ENCODE results near the gene EGFR. TPM values are rescaled to one million over a fixed set of nuclear protein-coding genes. Genes with fewer than 3 reads are reported as not detected.
A peak's percentile ranks its signal among the peaks of the same experiment; 100 is the strongest.

The EGFR gene
- total RNA-seq, 1 experiment from 2014 or later, result 50.0 TPM

GRCh38 chr7:55087521-55087961 is 68.7 kb downstream of the EGFR start:
- intact Hi-C loops (cut with micrococcal nuclease), result loop anchor here (2.0 to 5.0 kb wide), 3 partner anchors 57 to 245 kb away; no protein-coding TSS in a partner anchor
- Histone ChIP-seq H3K9me3 (ENCODE audit: low read length) (no peaks in the 10 kb centered on the region), H4K20me1 (ENCODE audit: low read length) (no peaks in the 10 kb centered on the region), H3K27ac (ENCODE audit: low read length) (peak overlapping the region; percentile 99), H2AFZ (ENCODE audit: low read length) (no peak overlapping the region), H3K27me3 (ENCODE audit: low read length) (no peaks in the 10 kb centered on the region), H3K4me2 (ENCODE audit: low read length) (peak overlapping the region; percentile 86), H3K9ac (ENCODE audit: low read length) (peak overlapping the region; percentile 85), H3K4me3 (ENCODE audit: low read length) (peak overlapping the region; percentile 63; the same call in 1 of the 2 replicates), H3F3A (ENCODE audit: low read length, unreplicated experiment) (peaks cover 4% of the 10 kb centered on the region), H3K79me2 (ENCODE audit: low read length) (peaks cover 89% of the 10 kb centered on the region), H3K4me1 (ENCODE audit: insufficient read depth, low read length) (peaks cover 44% of the 10 kb centered on the region), H3K9me2 (replicated peaks; ENCODE audit: low read length) (no peaks in the 10 kb centered on the region), H3K36me3 (ENCODE audit: low read depth, low read length) (peaks cover 9% of the 10 kb centered on the region)
- no peak for TF ChIP-seq EZH2phosphoT487 (IDR thresholded peaks at IDR 0.05; ENCODE audit: borderline replicate concordance, low read length)
- TF ChIP-seq, protein P1, sequence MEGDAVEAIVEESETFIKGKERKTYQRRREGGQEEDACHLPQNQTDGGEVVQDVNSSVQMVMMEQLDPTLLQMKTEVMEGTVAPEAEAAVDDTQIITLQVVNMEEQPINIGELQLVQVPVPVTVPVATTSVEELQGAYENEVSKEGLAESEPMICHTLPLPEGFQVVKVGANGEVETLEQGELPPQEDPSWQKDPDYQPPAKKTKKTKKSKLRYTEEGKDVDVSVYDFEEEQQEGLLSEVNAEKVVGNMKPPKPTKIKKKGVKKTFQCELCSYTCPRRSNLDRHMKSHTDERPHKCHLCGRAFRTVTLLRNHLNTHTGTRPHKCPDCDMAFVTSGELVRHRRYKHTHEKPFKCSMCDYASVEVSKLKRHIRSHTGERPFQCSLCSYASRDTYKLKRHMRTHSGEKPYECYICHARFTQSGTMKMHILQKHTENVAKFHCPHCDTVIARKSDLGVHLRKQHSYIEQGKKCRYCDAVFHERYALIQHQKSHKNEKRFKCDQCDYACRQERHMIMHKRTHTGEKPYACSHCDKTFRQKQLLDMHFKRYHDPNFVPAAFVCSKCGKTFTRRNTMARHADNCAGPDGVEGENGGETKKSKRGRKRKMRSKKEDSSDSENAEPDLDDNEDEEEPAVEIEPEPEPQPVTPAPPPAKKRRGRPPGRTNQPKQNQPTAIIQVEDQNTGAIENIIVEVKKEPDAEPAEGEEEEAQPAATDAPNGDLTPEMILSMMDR (conservative IDR thresholded peaks at IDR 0.05; ENCODE audit: low read depth, low read length), result no peak
- TF ChIP-seq EZH2 (IDR thresholded peaks at IDR 0.05; ENCODE audit: low read length, unreplicated experiment), result no peak
- ChIA-PET POLR2A (ENCODE audit: unreplicated experiment) (no interaction called here), CTCF (interaction anchor here (0.6 to 2.0 kb wide), 4 partner anchors 30 to 291 kb away, joined by 4 to 13 read pairs (median 8); no protein-coding TSS in a partner anchor)
- ATAC-seq (no peak), DNase-seq (no peak)
- BruUV-seq (replicated peaks), result no TSS peak

GRCh38 chr7:55088107-55088506 is 69.3 kb downstream of the EGFR start:
- DNase-seq, result no peak
- Histone ChIP-seq H3K9me3 (ENCODE audit: low read length) (no peaks in the 10 kb centered on the region), H3K9me2 (replicated peaks; ENCODE audit: low read length) (no peaks in the 10 kb centered on the region), H4K20me1 (ENCODE audit: low read length) (no peaks in the 10 kb centered on the region), H3K4me1 (ENCODE audit: insufficient read depth, low read length) (peaks cover 42% of the 10 kb centered on the region), H3K4me3 (ENCODE audit: low read length) (no peak overlapping the region), H2AFZ (ENCODE audit: low read length) (no peak overlapping the region), H3K27me3 (ENCODE audit: low read length) (no peaks in the 10 kb centered on the region), H3K9ac (ENCODE audit: low read length) (no peak overlapping the region), H3K27ac (ENCODE audit: low read length) (peak overlapping the region; percentile 99; the same call in 1 of the 2 replicates), H3K4me2 (ENCODE audit: low read length) (no peak overlapping the region), H3K79me2 (ENCODE audit: low read length) (peaks cover 89% of the 10 kb centered on the region), H3K36me3 (ENCODE audit: low read depth, low read length) (peaks cover 3% of the 10 kb centered on the region; the same call in 1 of the 2 replicates), H3F3A (ENCODE audit: low read length, unreplicated experiment) (peaks cover 4% of the 10 kb centered on the region)
- BruUV-seq (replicated peaks), result no TSS peak
- no peak for ATAC-seq
- intact Hi-C loops (cut with micrococcal nuclease), result loop anchor here (5.0 kb wide), 2 partner anchors 169 to 246 kb away; no protein-coding TSS in a partner anchor
- CTCF ChIA-PET, result no interaction called here
- POLR2A ChIA-PET (ENCODE audit: unreplicated experiment), result no interaction called here
- TF ChIP-seq EZH2 (IDR thresholded peaks at IDR 0.05; ENCODE audit: low read length, unreplicated experiment), result no peak
- TF ChIP-seq, protein P1 (conservative IDR thresholded peaks at IDR 0.05; ENCODE audit: low read depth, low read length), result no peak
- no peak for TF ChIP-seq EZH2phosphoT487 (IDR thresholded peaks at IDR 0.05; ENCODE audit: borderline replicate concordance, low read length)

- Histone ChIP-seq H3K9ac (ENCODE audit: low read length) (no peak overlapping the region), H4K20me1 (ENCODE audit: low read length) (no peaks in the 10 kb centered on the region), H3K9me3 (ENCODE audit: low read length) (no peaks in the 10 kb centered on the region), H3K4me2 (ENCODE audit: low read length) (no peak overlapping the region), H2AFZ (ENCODE audit: low read length) (no peak overlapping the region), H3K27ac (ENCODE audit: low read length) (no peak overlapping the region), H3K9me2 (replicated peaks; ENCODE audit: low read length) (no peaks in the 10 kb centered on the region), H3K4me1 (ENCODE audit: insufficient read depth, low read length) (peaks cover 37% of the 10 kb centered on the region), H3K4me3 (ENCODE audit: low read length) (no peak overlapping the region), H3K27me3 (ENCODE audit: low read length) (no peaks in the 10 kb centered on the region), H3K36me3 (ENCODE audit: low read depth, low read length) (peaks cover 3% of the 10 kb centered on the region; the same call in 1 of the 2 replicates), H3K79me2 (ENCODE audit: low read length) (peaks cover 89% of the 10 kb centered on the region), H3F3A (ENCODE audit: low read length, unreplicated experiment) (peaks cover 4% of the 10 kb centered on the region)
- no TSS peak for BruUV-seq (replicated peaks)
- ATAC-seq (no peak), DNase-seq (no peak)
- TF ChIP-seq EZH2 (IDR thresholded peaks at IDR 0.05; ENCODE audit: low read length, unreplicated experiment) (no peak), EZH2phosphoT487 (IDR thresholded peaks at IDR 0.05; ENCODE audit: borderline replicate concordance, low read length) (no peak)
- TF ChIP-seq, protein P1 (conservative IDR thresholded peaks at IDR 0.05; ENCODE audit: low read depth, low read length), result no peak
- POLR2A ChIA-PET (ENCODE audit: unreplicated experiment), result no interaction called here
- intact Hi-C loops (cut with micrococcal nuclease), result loop anchor here (5.0 kb wide), 2 partner anchors 169 to 246 kb away; no protein-coding TSS in a partner anchor
- CTCF ChIA-PET, result no interaction called here
Measured at GRCh38 chr7:55088620-55089019, 69.8 kb downstream of the EGFR start.
